ENCODE results near the gene NAPSA. TPM values are rescaled to one million over a fixed set of nuclear protein-coding genes. Genes with fewer than 3 reads are reported as not detected.

NAPSA gene
- total and polyA plus RNA-seq, 9 of the 15 experiments (the other 6 are each of a cell fraction or from before 2014, with no cell fraction given): 0.25 to 1.9 (median 0.69) TPM

DNA sequence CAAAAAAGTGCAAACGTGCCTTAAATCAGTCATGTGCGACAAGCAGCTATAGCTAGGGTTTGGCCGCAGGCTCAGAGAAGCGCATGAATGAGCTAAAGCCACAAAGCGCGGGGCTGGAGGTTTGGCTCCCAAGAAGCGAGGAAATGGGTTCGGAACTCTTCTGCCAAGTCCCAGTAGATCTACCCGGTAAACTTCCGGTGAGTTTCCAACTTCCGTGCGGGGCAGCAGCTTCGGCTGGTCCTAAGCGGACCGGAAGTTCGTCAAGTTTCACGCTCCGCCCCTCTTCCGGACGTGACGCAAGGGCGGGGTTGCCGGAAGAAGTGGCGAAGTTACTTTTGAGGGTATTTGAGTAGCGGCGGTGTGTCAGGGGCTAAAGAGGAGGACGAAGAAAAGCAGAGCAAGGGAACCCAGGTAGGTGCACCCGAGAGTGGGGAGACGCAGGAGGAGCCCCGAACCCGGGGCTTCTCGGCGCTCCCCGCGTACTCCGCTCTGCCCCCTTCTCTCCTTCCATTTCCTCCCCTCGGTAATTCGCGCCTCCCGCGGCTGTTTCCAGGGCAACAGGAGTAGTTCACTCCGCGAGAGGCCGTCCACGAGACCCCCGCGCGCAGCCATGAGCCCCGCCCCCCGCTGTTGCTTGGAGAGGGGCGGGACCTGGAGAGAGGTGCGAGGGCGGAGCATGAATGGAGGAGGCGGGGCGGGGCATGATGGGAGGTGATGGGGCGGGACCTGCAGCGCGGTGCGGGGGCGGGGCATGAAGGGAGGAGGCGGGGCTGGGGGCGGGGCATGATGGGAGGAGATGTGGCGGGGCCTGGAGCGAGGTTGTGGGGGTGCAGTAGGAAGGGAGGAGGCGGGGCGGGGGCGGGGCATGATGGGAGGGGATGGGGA, 11.0 kb upstream of the NAPSA start, which contains the start of gene NR1H2 (continued):
- TF ChIP-seq, protein P1, sequence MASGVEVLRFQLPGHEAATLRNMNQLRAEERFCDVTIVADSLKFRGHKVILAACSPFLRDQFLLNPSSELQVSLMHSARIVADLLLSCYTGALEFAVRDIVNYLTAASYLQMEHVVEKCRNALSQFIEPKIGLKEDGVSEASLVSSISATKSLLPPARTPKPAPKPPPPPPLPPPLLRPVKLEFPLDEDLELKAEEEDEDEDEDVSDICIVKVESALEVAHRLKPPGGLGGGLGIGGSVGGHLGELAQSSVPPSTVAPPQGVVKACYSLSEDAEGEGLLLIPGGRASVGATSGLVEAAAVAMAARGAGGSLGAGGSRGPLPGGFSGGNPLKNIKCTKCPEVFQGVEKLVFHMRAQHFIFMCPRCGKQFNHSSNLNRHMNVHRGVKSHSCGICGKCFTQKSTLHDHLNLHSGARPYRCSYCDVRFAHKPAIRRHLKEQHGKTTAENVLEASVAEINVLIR (CRISPR knock-in tag; IDR thresholded peaks at IDR 0.05): peak; percentile 92
- no peak for TF ChIP-seq CBX5 (IDR thresholded peaks at IDR 0.05; ENCODE audit: borderline replicate concordance, low read depth)
- TF ChIP-seq PHF21A (IDR thresholded peaks at IDR 0.05; ENCODE audit: borderline replicate concordance, low read depth): no peak
- TF ChIP-seq, protein P2, sequence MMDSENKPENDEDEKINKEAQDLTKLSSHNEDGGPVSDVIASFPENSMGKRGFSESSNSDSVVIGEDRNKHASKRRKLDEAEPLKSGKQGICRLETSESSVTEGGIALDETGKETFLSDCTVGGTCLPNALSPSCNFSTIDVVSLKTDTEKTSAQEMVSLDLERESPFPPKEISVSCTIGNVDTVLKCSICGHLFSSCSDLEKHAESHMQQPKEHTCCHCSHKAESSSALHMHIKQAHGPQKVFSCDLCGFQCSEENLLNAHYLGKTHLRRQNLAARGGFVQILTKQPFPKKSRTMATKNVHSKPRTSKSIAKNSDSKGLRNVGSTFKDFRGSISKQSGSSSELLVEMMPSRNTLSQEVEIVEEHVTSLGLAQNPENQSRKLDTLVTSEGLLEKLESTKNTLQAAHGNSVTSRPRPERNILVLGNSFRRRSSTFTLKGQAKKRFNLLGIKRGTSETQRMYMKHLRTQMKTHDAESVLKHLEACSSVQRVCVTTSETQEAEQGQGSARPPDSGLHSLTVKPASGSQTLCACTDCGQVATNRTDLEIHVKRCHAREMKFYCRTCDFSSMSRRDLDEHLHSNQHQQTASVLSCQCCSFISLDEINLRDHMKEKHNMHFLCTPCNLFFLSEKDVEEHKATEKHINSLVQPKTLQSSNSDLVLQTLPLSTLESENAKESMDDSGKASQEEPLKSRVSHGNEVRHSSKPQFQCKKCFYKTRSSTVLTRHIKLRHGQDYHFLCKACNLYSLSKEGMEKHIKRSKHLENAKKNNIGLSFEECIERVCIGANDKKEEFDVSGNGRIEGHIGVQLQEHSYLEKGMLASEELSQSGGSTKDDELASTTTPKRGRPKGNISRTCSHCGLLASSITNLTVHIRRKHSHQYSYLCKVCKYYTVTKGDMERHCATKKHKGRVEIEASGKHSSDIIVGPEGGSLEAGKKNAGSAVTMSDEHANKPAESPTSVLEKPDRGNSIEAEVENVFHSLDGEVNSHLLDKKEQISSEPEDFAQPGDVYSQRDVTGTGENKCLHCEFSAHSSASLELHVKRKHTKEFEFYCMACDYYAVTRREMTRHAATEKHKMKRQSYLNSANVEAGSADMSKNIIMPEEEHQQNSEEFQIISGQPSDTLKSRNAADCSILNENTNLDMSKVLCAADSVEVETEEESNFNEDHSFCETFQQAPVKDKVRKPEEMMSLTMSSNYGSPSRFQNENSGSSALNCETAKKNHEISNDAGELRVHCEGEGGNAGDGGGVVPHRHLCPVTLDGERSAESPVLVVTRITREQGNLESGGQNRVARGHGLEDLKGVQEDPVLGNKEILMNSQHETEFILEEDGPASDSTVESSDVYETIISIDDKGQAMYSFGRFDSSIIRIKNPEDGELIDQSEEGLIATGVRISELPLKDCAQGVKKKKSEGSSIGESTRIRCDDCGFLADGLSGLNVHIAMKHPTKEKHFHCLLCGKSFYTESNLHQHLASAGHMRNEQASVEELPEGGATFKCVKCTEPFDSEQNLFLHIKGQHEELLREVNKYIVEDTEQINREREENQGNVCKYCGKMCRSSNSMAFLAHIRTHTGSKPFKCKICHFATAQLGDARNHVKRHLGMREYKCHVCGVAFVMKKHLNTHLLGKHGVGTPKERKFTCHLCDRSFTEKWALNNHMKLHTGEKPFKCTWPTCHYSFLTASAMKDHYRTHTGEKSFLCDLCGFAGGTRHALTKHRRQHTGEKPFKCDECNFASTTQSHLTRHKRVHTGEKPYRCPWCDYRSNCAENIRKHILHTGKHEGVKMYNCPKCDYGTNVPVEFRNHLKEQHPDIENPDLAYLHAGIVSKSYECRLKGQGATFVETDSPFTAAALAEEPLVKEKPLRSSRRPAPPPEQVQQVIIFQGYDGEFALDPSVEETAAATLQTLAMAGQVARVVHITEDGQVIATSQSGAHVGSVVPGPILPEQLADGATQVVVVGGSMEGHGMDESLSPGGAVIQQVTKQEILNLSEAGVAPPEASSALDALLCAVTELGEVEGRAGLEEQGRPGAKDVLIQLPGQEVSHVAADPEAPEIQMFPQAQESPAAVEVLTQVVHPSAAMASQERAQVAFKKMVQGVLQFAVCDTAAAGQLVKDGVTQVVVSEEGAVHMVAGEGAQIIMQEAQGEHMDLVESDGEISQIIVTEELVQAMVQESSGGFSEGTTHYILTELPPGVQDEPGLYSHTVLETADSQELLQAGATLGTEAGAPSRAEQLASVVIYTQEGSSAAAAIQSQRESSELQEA (IDR thresholded peaks at IDR 0.05; ENCODE audit: low read depth): no peak
- TF ChIP-seq CBX1 (IDR thresholded peaks at IDR 0.05; ENCODE audit: low read depth): 0 out of 2 replicates have a peak, but pooled peaks have one; percentile 12
- peak; percentile 50; the same call in 1 of the 2 replicates for TF ChIP-seq ZNF583 (CRISPR knock-in tag; IDR thresholded peaks at IDR 0.05)
- peak; percentile 87 for TF ChIP-seq HNRNPLL (IDR thresholded peaks at IDR 0.05; ENCODE audit: low read depth, low read length, poor library complexity, severe bottlenecking)
- TF ChIP-seq BHLHE40 (IDR thresholded peaks at IDR 0.05; ENCODE audit: low read length): peak; percentile 72
- TF ChIP-seq, protein P3, sequence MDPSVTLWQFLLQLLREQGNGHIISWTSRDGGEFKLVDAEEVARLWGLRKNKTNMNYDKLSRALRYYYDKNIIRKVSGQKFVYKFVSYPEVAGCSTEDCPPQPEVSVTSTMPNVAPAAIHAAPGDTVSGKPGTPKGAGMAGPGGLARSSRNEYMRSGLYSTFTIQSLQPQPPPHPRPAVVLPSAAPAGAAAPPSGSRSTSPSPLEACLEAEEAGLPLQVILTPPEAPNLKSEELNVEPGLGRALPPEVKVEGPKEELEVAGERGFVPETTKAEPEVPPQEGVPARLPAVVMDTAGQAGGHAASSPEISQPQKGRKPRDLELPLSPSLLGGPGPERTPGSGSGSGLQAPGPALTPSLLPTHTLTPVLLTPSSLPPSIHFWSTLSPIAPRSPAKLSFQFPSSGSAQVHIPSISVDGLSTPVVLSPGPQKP (CRISPR knock-in tag; IDR thresholded peaks at IDR 0.05): no peak
- TF ChIP-seq MYBL2 (IDR thresholded peaks at IDR 0.05; ENCODE audit: low read depth): no peak
- no peak for TF ChIP-seq MYBL2 (CRISPR knock-in tag; IDR thresholded peaks at IDR 0.05; ENCODE audit: borderline replicate concordance)
- TF ChIP-seq, protein P4, sequence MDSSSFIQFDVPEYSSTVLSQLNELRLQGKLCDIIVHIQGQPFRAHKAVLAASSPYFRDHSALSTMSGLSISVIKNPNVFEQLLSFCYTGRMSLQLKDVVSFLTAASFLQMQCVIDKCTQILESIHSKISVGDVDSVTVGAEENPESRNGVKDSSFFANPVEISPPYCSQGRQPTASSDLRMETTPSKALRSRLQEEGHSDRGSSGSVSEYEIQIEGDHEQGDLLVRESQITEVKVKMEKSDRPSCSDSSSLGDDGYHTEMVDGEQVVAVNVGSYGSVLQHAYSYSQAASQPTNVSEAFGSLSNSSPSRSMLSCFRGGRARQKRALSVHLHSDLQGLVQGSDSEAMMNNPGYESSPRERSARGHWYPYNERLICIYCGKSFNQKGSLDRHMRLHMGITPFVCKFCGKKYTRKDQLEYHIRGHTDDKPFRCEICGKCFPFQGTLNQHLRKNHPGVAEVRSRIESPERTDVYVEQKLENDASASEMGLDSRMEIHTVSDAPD (CRISPR knock-in tag; IDR thresholded peaks at IDR 0.05): no peak
- TF ChIP-seq SUPT5H (IDR thresholded peaks at IDR 0.05): peak; percentile 88
- TF ChIP-seq, protein P5, sequence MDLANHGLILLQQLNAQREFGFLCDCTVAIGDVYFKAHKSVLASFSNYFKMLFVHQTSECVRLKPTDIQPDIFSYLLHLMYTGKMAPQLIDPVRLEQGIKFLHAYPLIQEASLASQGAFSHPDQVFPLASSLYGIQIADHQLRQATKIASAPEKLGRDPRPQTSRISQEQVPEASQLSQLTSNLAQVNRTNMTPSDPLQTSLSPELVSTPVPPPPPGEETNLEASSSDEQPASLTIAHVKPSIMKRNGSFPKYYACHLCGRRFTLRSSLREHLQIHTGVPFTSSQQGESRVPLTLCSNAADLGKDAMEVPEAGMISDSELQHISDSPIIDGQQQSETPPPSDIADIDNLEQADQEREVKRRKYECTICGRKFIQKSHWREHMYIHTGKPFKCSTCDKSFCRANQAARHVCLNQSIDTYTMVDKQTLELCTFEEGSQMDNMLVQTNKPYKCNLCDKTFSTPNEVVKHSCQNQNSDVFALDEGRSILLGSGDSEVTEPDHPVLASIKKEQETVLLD (IDR thresholded peaks at IDR 0.05): 0 out of 2 replicates have a peak, but pooled peaks have one; percentile 14

All from K562 (cell line).